Osteoblast (primary cell): ENCODE data around the gene ERCC8. TPM values are rescaled to one million over a fixed set of nuclear protein-coding genes. Genes with fewer than 3 reads are reported as not detected.

Experiments
- DNase-seq: peaks from one replicate; pipeline ENCODE4 v3.0.0; 2011; ENCODE audit warnings: low spot score, mixed read lengths; ENCODE audit not compliant: insufficient read length; ENCODE audit errors: missing footprints
- H2AFZ ChIP-seq: 2 replicates; pipeline ENCODE4 v1.6.0; 2011; ENCODE audit warnings: mild to moderate bottlenecking, low read length
- H3K27ac ChIP-seq: 2 replicates; pipeline ENCODE4 v1.5.1; 2011; ENCODE audit warnings: mild to moderate bottlenecking, low read depth, low read length, moderate library complexity
- H3K27me3 ChIP-seq: 2 replicates; pipeline ENCODE4 v1.6.0; 2012; ENCODE audit warnings: mild to moderate bottlenecking, control low read depth, inconsistent platforms, low read length, moderate library complexity; ENCODE audit not compliant: insufficient read depth
- H3K36me3 ChIP-seq: 2 replicates; pipeline ENCODE4 v1.5.1; 2011; ENCODE audit warnings: mild to moderate bottlenecking, low read length, control low read depth, moderate library complexity; ENCODE audit not compliant: insufficient read depth
- H3K4me1 ChIP-seq: 2 replicates; pipeline ENCODE4 v1.5.1; 2011; ENCODE audit warnings: mild to moderate bottlenecking, low read length, control low read depth, moderate library complexity; ENCODE audit not compliant: insufficient read depth
- H3K4me2 ChIP-seq: 2 replicates; pipeline ENCODE4 v1.6.0; 2011; ENCODE audit warnings: mild to moderate bottlenecking, low read length; ENCODE audit not compliant: insufficient read depth
- H3K4me3 ChIP-seq: fragments of 200-600 bp; sonication (generic); 3 replicates; pipeline ENCODE4 v1.5.1; 2012; ENCODE audit warnings: mild to moderate bottlenecking, low read length, inconsistent platforms; ENCODE audit not compliant: insufficient read depth
- H3K79me2 ChIP-seq: 2 replicates; pipeline ENCODE4 v1.6.0; 2012; ENCODE audit warnings: mild to moderate bottlenecking, low read length, control low read depth, inconsistent platforms; ENCODE audit not compliant: insufficient read depth
- H3K9me3 ChIP-seq: 2 replicates; pipeline ENCODE4 v1.5.1; 2011; ENCODE audit warnings: low read depth, low read length, control low read depth
- H4K20me1 ChIP-seq: 2 replicates; pipeline ENCODE4 v1.6.0; 2012; ENCODE audit warnings: mild to moderate bottlenecking, low read length, control low read depth; ENCODE audit not compliant: insufficient read depth
- total RNA-seq: library from RNA; depleted of rRNA; stranded (reverse); fragments of >200 nt; gene quantifications from 2 replicates; pipeline ENCODE4 v1.2.3, GENCODE V29; 2012
- TF ChIP-seq, protein P1 (sequence below): IDR thresholded peaks from 2 replicates; pipeline ENCODE4 v1.5.1; 2011; ENCODE audit warnings: mild to moderate bottlenecking, low read depth, low read length, moderate library complexity; ENCODE audit errors: extremely low read depth

The ERCC8 gene
- total RNA-seq, 1 donor = 23.2 TPM

DNA sequence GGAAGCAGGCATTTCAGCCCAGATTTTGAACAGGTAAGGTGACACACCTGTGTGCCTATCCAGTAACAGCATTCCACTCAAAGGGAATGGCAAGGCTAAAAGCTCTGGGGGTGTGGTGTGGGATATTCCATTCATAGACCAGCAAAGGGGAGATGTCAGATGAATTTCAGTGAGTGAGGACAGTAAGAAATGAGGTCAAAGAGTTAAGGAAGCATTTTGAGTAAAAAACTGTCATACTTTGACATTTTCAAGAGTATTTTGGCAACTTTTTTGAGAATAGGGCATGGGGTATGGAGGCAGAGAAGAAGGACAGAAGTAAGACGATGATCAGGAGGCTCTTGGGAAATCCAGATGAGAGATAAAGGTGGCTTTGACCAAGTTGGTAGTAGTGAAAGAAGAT is 98.6 kb downstream of the ERCC8 start:
- Histone ChIP-seq H3K9me3 (no peaks in the 10 kb centered on the region), H4K20me1 (no peaks in the 10 kb centered on the region), H2AFZ (no peak overlapping the region), H3K4me1 (peaks cover 8% of the 10 kb centered on the region), H3K36me3 (no peaks in the 10 kb centered on the region), H3K4me3 (no peak overlapping the region), H3K27ac (no peak overlapping the region), H3K4me2 (no peak overlapping the region), H3K27me3 (peaks cover 50% of the 10 kb centered on the region), H3K79me2 (no peaks in the 10 kb centered on the region)
- TF ChIP-seq, protein P1, sequence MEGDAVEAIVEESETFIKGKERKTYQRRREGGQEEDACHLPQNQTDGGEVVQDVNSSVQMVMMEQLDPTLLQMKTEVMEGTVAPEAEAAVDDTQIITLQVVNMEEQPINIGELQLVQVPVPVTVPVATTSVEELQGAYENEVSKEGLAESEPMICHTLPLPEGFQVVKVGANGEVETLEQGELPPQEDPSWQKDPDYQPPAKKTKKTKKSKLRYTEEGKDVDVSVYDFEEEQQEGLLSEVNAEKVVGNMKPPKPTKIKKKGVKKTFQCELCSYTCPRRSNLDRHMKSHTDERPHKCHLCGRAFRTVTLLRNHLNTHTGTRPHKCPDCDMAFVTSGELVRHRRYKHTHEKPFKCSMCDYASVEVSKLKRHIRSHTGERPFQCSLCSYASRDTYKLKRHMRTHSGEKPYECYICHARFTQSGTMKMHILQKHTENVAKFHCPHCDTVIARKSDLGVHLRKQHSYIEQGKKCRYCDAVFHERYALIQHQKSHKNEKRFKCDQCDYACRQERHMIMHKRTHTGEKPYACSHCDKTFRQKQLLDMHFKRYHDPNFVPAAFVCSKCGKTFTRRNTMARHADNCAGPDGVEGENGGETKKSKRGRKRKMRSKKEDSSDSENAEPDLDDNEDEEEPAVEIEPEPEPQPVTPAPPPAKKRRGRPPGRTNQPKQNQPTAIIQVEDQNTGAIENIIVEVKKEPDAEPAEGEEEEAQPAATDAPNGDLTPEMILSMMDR = no peak
- no peak for DNase-seq

DNA sequence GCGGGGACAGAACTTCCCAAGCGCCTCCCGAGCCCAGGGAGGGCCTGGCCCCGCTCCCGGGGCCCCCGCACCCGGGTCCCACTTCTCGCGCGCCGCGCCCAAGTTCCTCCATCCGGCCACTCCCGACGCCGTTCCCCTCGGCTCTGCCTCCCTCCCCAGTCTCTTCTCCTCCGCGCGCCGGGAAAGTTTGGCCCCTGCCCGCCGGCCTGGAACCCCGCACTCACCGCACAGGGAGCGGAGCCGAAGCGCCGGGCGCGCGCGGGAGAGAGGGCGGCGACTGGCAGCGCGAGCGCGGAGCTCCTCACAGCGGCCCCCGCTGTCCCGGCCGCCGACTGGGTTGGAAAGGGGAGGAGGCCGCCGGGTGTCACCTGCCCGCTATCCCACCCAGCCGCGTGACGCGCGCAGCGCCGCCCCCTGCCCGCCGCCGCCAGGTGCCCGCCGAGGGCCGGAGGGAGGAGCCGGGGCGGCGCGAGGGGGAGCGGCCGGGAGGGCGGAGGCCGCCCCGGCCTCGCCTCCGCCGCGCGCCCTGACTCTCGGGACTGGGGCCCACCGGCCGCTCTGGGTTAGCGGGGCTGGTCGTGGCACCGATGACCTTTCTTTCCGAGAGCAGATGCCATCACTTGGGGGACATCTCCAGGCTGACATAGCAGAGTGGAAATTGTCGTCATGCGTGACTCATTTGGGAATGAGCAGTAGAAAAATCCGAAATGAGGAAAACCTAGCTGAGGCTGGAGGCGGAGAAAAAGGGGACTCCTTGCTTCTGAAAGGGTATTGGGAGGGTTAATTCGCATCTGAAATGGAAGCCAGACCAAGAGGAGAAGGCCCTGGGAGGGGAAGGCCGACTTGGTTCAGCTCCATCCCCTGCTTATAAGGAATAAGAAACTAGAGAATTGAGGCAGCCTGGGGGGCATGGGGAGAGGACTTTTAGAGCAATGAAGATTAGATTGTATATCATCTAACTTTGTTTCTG is 100.6 kb downstream of the ERCC8 start, which contains the start of gene ELOVL7:
TSS of gene ELOVL7 (minus strand) at position 334 of the 970 bp plus-strand sequence. CDS start 56,872 bp downstream, outside the sequence.
- TF ChIP-seq, protein P1 = no peak
- H3K4me1 ChIP-seq = peaks cover 8% of the 10 kb centered on the region
- no peaks in the 10 kb centered on the region for H4K20me1 ChIP-seq
- peak within 1 kb of the TSS; percentile 70 for H3K4me3 ChIP-seq
- no peaks in the 10 kb centered on the region for H3K79me2 ChIP-seq
- no peaks in the 10 kb centered on the region for H3K36me3 ChIP-seq
- peak within 1 kb of the TSS; percentile 51 for H2AFZ ChIP-seq
- no peak within 1 kb of the TSS for H3K27ac ChIP-seq
- DNase-seq = peak; percentile 90
- no peaks in the 10 kb centered on the region for H3K9me3 ChIP-seq
- H3K27me3 ChIP-seq = peaks cover 59% of the 10 kb centered on the region
- H3K4me2 ChIP-seq = peak within 1 kb of the TSS; percentile 84

DNA sequence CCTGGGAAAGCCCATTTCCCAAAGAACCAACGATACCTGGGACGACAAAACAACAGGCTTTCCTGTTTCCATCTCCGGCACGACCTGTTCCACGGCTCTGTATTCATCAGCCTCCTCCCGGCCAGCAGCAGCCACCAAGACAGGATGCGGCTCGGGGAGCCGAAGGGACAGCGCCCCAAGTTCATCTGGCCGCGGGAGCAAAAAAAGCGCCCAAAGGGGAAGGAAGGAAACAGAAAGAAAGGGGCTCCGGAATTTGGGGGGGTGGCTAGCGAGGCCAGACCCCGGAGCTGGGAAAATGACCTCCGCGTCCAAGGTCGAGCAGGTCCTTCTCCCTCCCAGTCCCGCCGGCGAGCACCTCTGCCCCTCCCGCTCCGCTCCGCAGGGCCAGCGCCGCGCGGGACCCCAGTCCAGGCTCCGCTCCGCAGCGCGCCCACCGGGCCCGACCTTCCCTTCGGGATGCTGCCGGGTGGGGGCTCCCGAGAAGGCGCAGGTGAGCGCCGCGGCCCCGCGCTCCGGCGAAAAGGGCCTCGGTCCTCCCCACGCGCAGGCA is 101.4 kb downstream of the ERCC8 start:
- peak overlapping the region; percentile 70 for H3K4me3 ChIP-seq
- H3K79me2 ChIP-seq = no peaks in the 10 kb centered on the region
- H3K27ac ChIP-seq = no peak overlapping the region
- H3K27me3 ChIP-seq = peaks cover 59% of the 10 kb centered on the region
- no peaks in the 10 kb centered on the region for H3K36me3 ChIP-seq
- H4K20me1 ChIP-seq = no peaks in the 10 kb centered on the region
- peak overlapping the region; percentile 84 for H3K4me2 ChIP-seq
- DNase-seq = peak; percentile 74
- TF ChIP-seq, protein P1 = no peak
- H3K4me1 ChIP-seq = peaks cover 8% of the 10 kb centered on the region
- no peaks in the 10 kb centered on the region for H3K9me3 ChIP-seq
- H2AFZ ChIP-seq = peak overlapping the region; percentile 51

DNA sequence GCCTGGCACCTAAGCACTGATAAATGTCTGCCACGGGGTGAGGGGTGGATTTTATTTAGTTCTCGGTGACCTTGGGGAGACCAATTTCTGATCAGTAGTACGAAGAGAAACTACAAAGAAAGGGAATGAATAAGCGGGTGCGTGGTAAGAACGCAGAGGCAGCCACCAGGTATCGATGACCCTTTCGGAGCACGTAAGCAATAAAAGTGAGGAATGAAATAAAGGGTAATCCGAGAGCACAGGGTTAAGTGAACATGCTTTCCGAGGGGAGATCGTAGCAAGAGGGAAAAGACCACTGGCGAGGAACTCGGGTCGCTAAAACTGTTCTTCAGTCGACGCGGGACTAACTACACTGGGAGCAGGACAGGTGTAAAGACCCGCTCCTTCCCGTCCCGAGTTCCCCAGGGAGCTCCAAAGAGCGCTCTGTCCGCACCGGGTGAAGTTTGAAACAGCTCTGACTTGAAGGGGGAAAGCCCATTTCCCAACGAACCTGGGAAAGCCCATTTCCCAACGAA is 101.9 kb downstream of the ERCC8 start:
- H3K79me2 ChIP-seq = no peaks in the 10 kb centered on the region
- peak overlapping the region; percentile 51 for H2AFZ ChIP-seq
- no peak overlapping the region for H3K27ac ChIP-seq
- TF ChIP-seq, protein P1 = no peak
- no peaks in the 10 kb centered on the region for H3K36me3 ChIP-seq
- no peaks in the 10 kb centered on the region for H4K20me1 ChIP-seq
- peak; percentile 75 for DNase-seq
- peaks cover 59% of the 10 kb centered on the region for H3K27me3 ChIP-seq
- H3K4me3 ChIP-seq = peak overlapping the region; percentile 70
- H3K4me2 ChIP-seq = peak overlapping the region; percentile 84
- peaks cover 8% of the 10 kb centered on the region for H3K4me1 ChIP-seq
- no peaks in the 10 kb centered on the region for H3K9me3 ChIP-seq
